DND-41 (cell line): ENCODE data around the gene AARS1.
"Not testable (repeated sequence)": the region's sequence is repeated elsewhere in the genome, so short reads cannot be mapped to it uniquely, and the experiment has no call there.

ENCODE experiments used
- ATAC-seq: fragments of 200-7000 bp; cut with Tn5 transposase; 3 replicates; pipeline ENCODE4 v1.9.1; 2021; ENCODE audit warnings: low read depth; ENCODE audit not compliant: insufficient read depth
- DNase-seq: peaks from one replicate; pipeline ENCODE4 v3.0.0-alpha.2; 2020
- H2AFZ ChIP-seq: 2 replicates; pipeline ENCODE4 v1.6.0; 2012; ENCODE audit warnings: low read depth, low read length
- H3K27ac ChIP-seq: 2 replicates; pipeline ENCODE4 v1.5.1; 2012; ENCODE audit warnings: low read length, inconsistent platforms
- H3K27me3 ChIP-seq: fragments of 200-600 bp; sonication (generic); 2 replicates; pipeline ENCODE4 v1.6.0; 2012; ENCODE audit warnings: low read length, mild to moderate bottlenecking, inconsistent platforms; ENCODE audit not compliant: insufficient read depth, poor library complexity
- H3K36me3 ChIP-seq: 2 replicates; pipeline ENCODE4 v1.5.1; 2012; ENCODE audit warnings: low read length, inconsistent platforms; ENCODE audit not compliant: insufficient read depth
- H3K4me1 ChIP-seq: 2 replicates; pipeline ENCODE4 v1.5.1; 2012; ENCODE audit warnings: mild to moderate bottlenecking, low read length; ENCODE audit not compliant: insufficient read depth
- H3K4me2 ChIP-seq: 2 replicates; pipeline ENCODE4 v1.6.0; 2012; ENCODE audit warnings: mild to moderate bottlenecking, moderate library complexity, low read length, inconsistent platforms; ENCODE audit not compliant: insufficient read depth
- H3K4me3 ChIP-seq, 2 experiments: fragments of 200-600 bp in 1 of 2; shearing (Covaris generic) in 1 of 2; 2 replicates each; pipeline ENCODE4 v1.5.1; 2012 to 2016; ENCODE audit warnings: inconsistent platforms in 2 of 2, low read length in 2 of 2, mild to moderate bottlenecking in 2 of 2, low read depth in 1 of 2, moderate library complexity in 1 of 2
- H3K79me2 ChIP-seq: 2 replicates; pipeline ENCODE4 v1.6.0; 2012; ENCODE audit warnings: low read length, inconsistent platforms; ENCODE audit not compliant: insufficient read depth
- H3K9ac ChIP-seq: 2 replicates; pipeline ENCODE4 v1.6.0; 2012; ENCODE audit warnings: low read depth, mild to moderate bottlenecking, inconsistent platforms, low read length, moderate library complexity
- H3K9me3 ChIP-seq: 2 replicates; pipeline ENCODE4 v1.5.1; 2012; ENCODE audit warnings: low read length, moderate library complexity, mild to moderate bottlenecking, inconsistent platforms; ENCODE audit not compliant: insufficient read depth, severe bottlenecking
- H4K20me1 ChIP-seq: 2 replicates; pipeline ENCODE4 v1.6.0; 2012; ENCODE audit warnings: low read length; ENCODE audit not compliant: insufficient read depth
- CTCF ChIP-seq: IDR thresholded peaks from 2 replicates; pipeline ENCODE4 v1.5.1; 2012; ENCODE audit warnings: borderline replicate concordance, low read length, moderate library complexity, mild to moderate bottlenecking; ENCODE audit not compliant: poor library complexity, severe bottlenecking; ENCODE audit errors: extremely low read depth
- EZH2 ChIP-seq: IDR thresholded peaks from 3 replicates; pipeline ENCODE4 v1.6.1; 2012; ENCODE audit warnings: borderline replicate concordance, low read depth, mild to moderate bottlenecking, moderate library complexity, low read length, inconsistent platforms; ENCODE audit not compliant: severe bottlenecking

AARS1 gene

DNA sequence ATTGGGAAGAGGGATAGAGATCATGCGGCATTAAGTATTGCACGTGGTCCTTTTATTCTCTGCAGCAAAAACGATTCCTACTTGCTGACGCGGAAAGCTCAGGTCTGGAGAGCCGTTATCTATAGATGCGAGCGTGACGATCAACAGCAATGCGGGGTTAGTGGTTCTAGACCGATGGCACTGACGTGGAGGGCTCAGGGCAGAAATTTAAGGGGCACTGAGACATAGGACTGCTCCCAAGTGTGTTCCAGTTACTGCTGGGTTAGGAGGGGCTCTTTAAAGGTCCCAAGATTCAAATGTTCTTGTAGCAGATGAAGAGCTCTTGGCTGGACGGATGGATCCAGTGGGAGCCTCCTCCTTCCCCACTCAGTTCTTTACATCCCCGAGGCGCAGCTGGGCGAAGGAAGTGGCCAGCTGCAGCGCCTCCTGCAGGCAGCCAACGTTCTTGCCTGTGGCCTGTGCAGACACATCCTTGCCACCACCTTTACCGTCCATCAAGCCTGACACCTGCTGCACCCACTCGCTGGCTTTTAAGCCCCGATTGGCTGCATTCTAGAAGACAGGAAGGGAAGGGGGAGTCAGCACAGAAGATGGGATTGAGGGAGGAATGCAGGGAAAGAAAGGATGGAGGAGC, 36.8 kb downstream of the AARS1 start:
- H4K20me1 ChIP-seq: peaks cover 46% of the 10 kb centered on the region
- no peak for ATAC-seq
- H3K9ac ChIP-seq: peak overlapping the region; percentile 17; the same call in 1 of the 2 replicates
- no peaks in the 10 kb centered on the region for H3K27me3 ChIP-seq
- H3K4me3 ChIP-seq: peak overlapping the region in 1 of 2 experiments; percentile 95; a peak in 1 of 4 replicates
- peak overlapping the region; percentile 30 for H3K27ac ChIP-seq
- no peak overlapping the region for H2AFZ ChIP-seq
- no peaks in the 10 kb centered on the region for H3K9me3 ChIP-seq
- H3K36me3 ChIP-seq: peaks cover 70% of the 10 kb centered on the region
- H3K4me2 ChIP-seq: peak overlapping the region; percentile 91
- H3K4me1 ChIP-seq: peaks cover 27% of the 10 kb centered on the region
- no peak for DNase-seq
- TF ChIP-seq CTCF: peak; percentile 69
- TF ChIP-seq EZH2: no peak
- H3K79me2 ChIP-seq: peaks cover 39% of the 10 kb centered on the region

- peak within 1 kb of the TSS; percentile 91 for H3K4me2 ChIP-seq
- H3K4me3 ChIP-seq: peak within 1 kb of the TSS; percentile 95 to 96
- peaks cover 44% of the 10 kb centered on the region for H4K20me1 ChIP-seq
- ATAC-seq (peak; percentile 94), DNase-seq (peak; percentile 94)
- no peaks in the 10 kb centered on the region for H3K27me3 ChIP-seq
- H3K27ac ChIP-seq: peak within 1 kb of the TSS; percentile 98
- peaks cover 39% of the 10 kb centered on the region for H3K79me2 ChIP-seq
- peak within 1 kb of the TSS; percentile 96 for H3K9ac ChIP-seq
- H2AFZ ChIP-seq: peak within 1 kb of the TSS; percentile 91
- TF ChIP-seq CTCF: peak; percentile 99
- no peak for TF ChIP-seq EZH2
- no peaks in the 10 kb centered on the region for H3K9me3 ChIP-seq
- H3K4me1 ChIP-seq: peaks cover 27% of the 10 kb centered on the region
- H3K36me3 ChIP-seq: peaks cover 64% of the 10 kb centered on the region
Measured at GRCh38 chr16:70251629-70252354, 37.5 kb downstream of the AARS1 start, which contains the start of gene EXOSC6. Gene EXOSC6, minus strand, starts transcription at chr16:70251940. Its CDS starts 40 bp downstream, at chr16:70251900.

- peak overlapping the region; percentile 98 for H3K27ac ChIP-seq
Measured at GRCh38 chr16:70250748-70251628, 38.3 kb downstream of the AARS1 start.

GRCh38 chr16:70249697-70250096, 39.6 kb downstream of the AARS1 start:
- H3K27ac ChIP-seq, H3K27me3 ChIP-seq, H3K9me3 ChIP-seq, DNase-seq, H2AFZ ChIP-seq, ATAC-seq: not testable (repeated sequence)
- Histone ChIP-seq H3K4me1 (peaks cover 27% of the 10 kb centered on the region), H3K4me3 (peak overlapping the region in 1 of 2 experiments; percentile 60; a peak in 2 of 4 replicates), H3K4me2 (peak overlapping the region; percentile 91; the same call in 1 of the 2 replicates), H3K79me2 (peaks cover 39% of the 10 kb centered on the region), H3K36me3 (peaks cover 44% of the 10 kb centered on the region), H3K9ac (peak overlapping the region; percentile 96), H4K20me1 (peaks cover 34% of the 10 kb centered on the region)

More at GRCh38 chr16:70250748-70251628, 38.3 kb downstream of the AARS1 start:
- H3K9me3 ChIP-seq: no peaks in the 10 kb centered on the region
- peak overlapping the region; percentile 91 for H3K4me2 ChIP-seq
- H3K36me3 ChIP-seq: peaks cover 57% of the 10 kb centered on the region
- no peaks in the 10 kb centered on the region for H3K27me3 ChIP-seq
- peak overlapping the region; percentile 91 for H2AFZ ChIP-seq
- peak; percentile 36 for ATAC-seq
- H3K4me3 ChIP-seq: peak overlapping the region; percentile 94 to 95
- peak; percentile 45 for DNase-seq
- H3K9ac ChIP-seq: peak overlapping the region; percentile 96
- H4K20me1 ChIP-seq: peaks cover 40% of the 10 kb centered on the region
- peaks cover 39% of the 10 kb centered on the region for H3K79me2 ChIP-seq
- TF ChIP-seq EZH2 (no peak), CTCF (peak; percentile 4)
- H3K4me1 ChIP-seq: peaks cover 27% of the 10 kb centered on the region

DNA sequence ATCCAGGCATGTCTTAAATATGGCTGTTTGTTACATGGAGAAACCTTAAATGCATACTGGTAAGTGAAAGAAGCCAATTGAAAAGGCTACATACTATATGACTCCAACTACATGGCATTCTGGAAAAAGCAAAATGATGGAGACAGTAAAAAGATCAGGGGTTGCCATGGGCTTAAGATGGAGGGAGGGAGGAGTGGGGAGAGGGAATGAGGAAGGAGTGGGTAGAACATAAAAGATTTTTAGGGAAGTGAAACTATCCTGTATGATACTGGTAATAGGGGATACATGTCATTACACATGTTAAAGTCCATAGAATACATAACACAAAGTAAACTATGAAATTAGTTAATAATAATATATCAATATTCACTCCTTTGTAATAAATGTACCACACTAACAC, 50.5 kb downstream of the AARS1 start:
- not testable (repeated sequence) for H3K4me2 ChIP-seq, H3K9ac ChIP-seq, H4K20me1 ChIP-seq, DNase-seq, H3K36me3 ChIP-seq, H2AFZ ChIP-seq, H3K27me3 ChIP-seq, H3K79me2 ChIP-seq, H3K9me3 ChIP-seq, H3K27ac ChIP-seq, H3K4me3 ChIP-seq, ATAC-seq, H3K4me1 ChIP-seq
